DOHH2 (cell line): Measurements from ENCODE around the gene ST6GALNAC6.

Experiments used
- H3F3A ChIP-seq: fragments of 200-600 bp; sonication (generic), shearing (Covaris generic); 2 replicates; pipeline ENCODE4 v1.6.0; 2016; ENCODE audit warnings: antibody characterized with exemption, mild to moderate bottlenecking; ENCODE audit not compliant: control insufficient read depth, insufficient read depth
- H3K27ac ChIP-seq: fragments of 200-600 bp; sonication (generic); 2 replicates; pipeline ENCODE4 v1.5.1; 2014; ENCODE audit warnings: low read depth, mild to moderate bottlenecking, low read length, moderate library complexity
- H3K27me3 ChIP-seq: fragments of 200-600 bp; sonication (generic); 2 replicates; pipeline ENCODE4 v1.6.1; 2014; ENCODE audit warnings: mild to moderate bottlenecking, low read length, mixed read lengths; ENCODE audit not compliant: control insufficient read depth
- H3K36me3 ChIP-seq: fragments of 200-600 bp; sonication (generic); 2 replicates; pipeline ENCODE4 v1.6.1; 2014; ENCODE audit warnings: mild to moderate bottlenecking, low read length, moderate library complexity, mixed read lengths; ENCODE audit not compliant: control insufficient read depth
- H3K4me1 ChIP-seq: fragments of 200-600 bp; sonication (generic); 2 replicates; pipeline ENCODE4 v1.6.1; 2014; ENCODE audit warnings: mild to moderate bottlenecking, low read length, mixed read lengths; ENCODE audit not compliant: control insufficient read depth
- H3K4me2 ChIP-seq: fragments of 200-600 bp; sonication (generic); 2 replicates; pipeline ENCODE4 v1.6.0; 2014; ENCODE audit warnings: mild to moderate bottlenecking, low read length, moderate library complexity
- H3K4me3 ChIP-seq: fragments of 200-600 bp; sonication (generic); 2 replicates; pipeline ENCODE4 v1.5.1; 2014; ENCODE audit warnings: mild to moderate bottlenecking, low read length, mixed read lengths
- H3K79me2 ChIP-seq: fragments of 200-600 bp; sonication (generic); 2 replicates; pipeline ENCODE4 v1.6.1; 2014; ENCODE audit warnings: mild to moderate bottlenecking, low read length, mixed read lengths; ENCODE audit not compliant: control insufficient read depth
- H3K9me2 ChIP-seq: fragments of 200-600 bp; sonication (generic); replicated peaks from 2 replicates; pipeline ENCODE4 v1.6.1; 2014; ENCODE audit warnings: mild to moderate bottlenecking, low read length, mixed read lengths; ENCODE audit not compliant: control insufficient read depth
- H3K9me3 ChIP-seq: fragments of 200-600 bp; sonication (generic); 2 replicates; pipeline ENCODE4 v1.6.1; 2014; ENCODE audit warnings: antibody characterized with exemption, low read length, mixed read lengths; ENCODE audit not compliant: control insufficient read depth, insufficient read depth
- H4K20me1 ChIP-seq: fragments of 200-600 bp; sonication (generic); 2 replicates; pipeline ENCODE4 v1.6.0; 2014; ENCODE audit warnings: low read depth, mild to moderate bottlenecking, antibody characterized with exemption, low read length, moderate library complexity; ENCODE audit not compliant: control insufficient read depth, insufficient read depth
- CTCF ChIP-seq: fragments of 200-600 bp; sonication (generic); IDR thresholded peaks from one replicate; pipeline ENCODE4 v1.5.1; 2014; ENCODE audit warnings: antibody characterized with exemption, mild to moderate bottlenecking, low read depth, low read length; ENCODE audit not compliant: poor library complexity, severe bottlenecking
- EZH2phosphoT487 ChIP-seq: fragments of 200-600 bp; sonication (generic); IDR thresholded peaks from 2 replicates; pipeline ENCODE4 v1.6.1; 2017; ENCODE audit warnings: borderline replicate concordance, mild to moderate bottlenecking, antibody characterized with exemption, low read length, moderate library complexity, mixed read lengths

ST6GALNAC6 gene

DNA sequence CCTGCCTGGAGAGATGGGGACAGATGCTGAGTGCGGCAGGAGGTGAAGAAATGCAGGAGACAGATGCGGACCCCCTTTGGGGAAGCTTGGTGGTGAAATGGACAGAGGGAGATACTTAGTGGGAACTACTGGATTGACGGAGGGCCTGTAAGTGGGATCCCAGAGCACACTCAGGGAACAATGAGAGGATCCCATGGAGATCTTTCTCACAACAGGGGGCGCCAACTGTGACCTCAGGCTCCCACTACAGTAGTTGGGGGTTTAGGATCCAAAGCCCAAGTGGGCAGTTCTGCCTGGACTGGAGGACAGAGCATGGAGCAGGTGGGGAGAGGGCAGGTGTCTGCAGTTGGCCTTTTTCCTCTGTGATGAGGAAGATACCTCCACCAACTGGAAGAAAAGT lies 34.8 kb upstream of the ST6GALNAC6 start:
- TF ChIP-seq EZH2phosphoT487 (no peak), CTCF (peak; percentile 39)
- H3K4me2 ChIP-seq = no peak overlapping the region
- no peak overlapping the region for H3K27ac ChIP-seq
- H3K79me2 ChIP-seq = peaks cover 25% of the 10 kb centered on the region
- H3K9me2 ChIP-seq = no peaks in the 10 kb centered on the region
- H3K4me1 ChIP-seq = peaks cover 39% of the 10 kb centered on the region
- no peak overlapping the region for H3K4me3 ChIP-seq
- no peaks in the 10 kb centered on the region for H3K9me3 ChIP-seq
- H4K20me1 ChIP-seq = peaks cover 3% of the 10 kb centered on the region; the same call in 1 of the 2 replicates
- peaks cover 11% of the 10 kb centered on the region for H3K27me3 ChIP-seq
- H3F3A ChIP-seq = peaks cover 11% of the 10 kb centered on the region
- peaks cover 9% of the 10 kb centered on the region; the same call in 1 of the 2 replicates for H3K36me3 ChIP-seq

DNA sequence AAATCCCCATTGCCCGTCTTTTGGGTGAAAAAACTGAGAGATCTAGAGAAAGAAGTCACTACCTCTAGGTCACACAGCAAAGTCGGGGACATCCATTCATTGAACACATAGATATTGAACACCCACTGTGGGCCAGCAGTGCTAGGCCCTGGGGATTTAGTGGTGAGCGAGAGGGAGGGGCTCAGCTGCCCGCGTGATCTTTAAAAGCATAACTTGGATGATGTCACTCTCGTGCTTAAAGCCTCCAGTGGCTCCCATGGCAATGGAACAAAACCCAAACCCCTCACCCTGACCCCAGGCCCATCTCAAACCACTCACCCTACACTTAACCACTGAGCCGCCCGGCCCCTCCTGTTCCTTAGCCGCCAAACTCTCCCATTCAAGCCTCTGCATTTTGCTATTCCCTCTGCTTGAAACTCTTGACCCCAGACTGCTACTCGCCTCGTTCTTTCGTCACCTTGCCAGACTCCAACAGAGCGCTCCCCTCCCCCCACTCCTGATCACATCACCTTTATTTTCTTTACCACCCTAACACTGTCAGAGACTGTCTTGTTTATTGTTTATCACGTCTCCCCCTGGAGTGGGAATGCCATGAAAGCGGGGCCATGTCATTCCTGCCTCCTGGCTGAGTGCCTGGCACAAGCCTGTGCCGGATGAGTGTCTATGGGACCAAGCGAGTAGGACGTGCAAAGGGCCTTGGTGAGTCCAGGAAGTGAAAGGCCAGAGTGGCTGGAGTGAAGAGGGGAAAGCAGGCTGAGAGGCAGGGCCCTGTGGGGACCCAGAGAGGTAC lies 31.9 kb upstream of the ST6GALNAC6 start:
- Histone ChIP-seq H3K36me3 (peaks cover 9% of the 10 kb centered on the region; the same call in 1 of the 2 replicates), H3K9me2 (no peaks in the 10 kb centered on the region), H3K27ac (no peak overlapping the region), H3K4me1 (peaks cover 42% of the 10 kb centered on the region), H3K4me3 (peak overlapping the region; percentile 73), H3F3A (peaks cover 5% of the 10 kb centered on the region), H3K4me2 (peak overlapping the region; percentile 80), H4K20me1 (peaks cover 3% of the 10 kb centered on the region; the same call in 1 of the 2 replicates), H3K27me3 (peaks cover 38% of the 10 kb centered on the region), H3K9me3 (no peaks in the 10 kb centered on the region), H3K79me2 (peaks cover 12% of the 10 kb centered on the region)
- TF ChIP-seq EZH2phosphoT487 (no peak), CTCF (no peak)

GRCh38 chr9:127930231-127931091 lies 31.1 kb upstream of the ST6GALNAC6 start, which contains the start of gene PIP5KL1:
TSS of gene PIP5KL1 (minus strand) at chr9:127930777. CDS start at chr9:127930752, 25 bp downstream.
- Histone ChIP-seq H3K4me3 (peak within 1 kb of the TSS; percentile 73), H3K9me3 (no peaks in the 10 kb centered on the region), H3K27ac (no peak within 1 kb of the TSS), H3K36me3 (peaks cover 9% of the 10 kb centered on the region; the same call in 1 of the 2 replicates), H3K4me2 (peak within 1 kb of the TSS; percentile 80), H4K20me1 (peaks cover 3% of the 10 kb centered on the region; the same call in 1 of the 2 replicates), H3K79me2 (peaks cover 4% of the 10 kb centered on the region), H3K4me1 (peaks cover 35% of the 10 kb centered on the region), H3F3A (peaks cover 9% of the 10 kb centered on the region), H3K27me3 (peaks cover 44% of the 10 kb centered on the region), H3K9me2 (no peaks in the 10 kb centered on the region)
- no peak for TF ChIP-seq EZH2phosphoT487
- peak; percentile 21 for TF ChIP-seq CTCF
